Cardiac muscle cell (in vitro differentiated cells and primary cell): ENCODE results near the gene DIAPH2. TPM values are rescaled to one million over a fixed set of nuclear protein-coding genes. Genes with fewer than 3 reads are reported as not detected.

Source experiments
- DNase-seq, 2 donors: peaks; one replicate each; pipeline versions ENCODE4 v3.0.0 to v3.0.0-alpha.2; 2010 to 2017; ENCODE audit warnings: low read depth in 1 of 2, low spot score in 1 of 2
- H3K27ac ChIP-seq: fragments of 200-600 bp; sonication (generic); 2 replicates; pipeline ENCODE4 v1.5.1; 2016
- H3K27me3 ChIP-seq: fragments of 200-600 bp; sonication (generic); 2 replicates; pipeline ENCODE4 v1.6.0; 2016; ENCODE audit warnings: control low read depth
- H3K36me3 ChIP-seq: fragments of 200-600 bp; sonication (generic); 2 replicates; pipeline ENCODE4 v1.5.1; 2016; ENCODE audit warnings: control low read depth
- H3K4me1 ChIP-seq: fragments of 200-600 bp; sonication (generic); 2 replicates; pipeline ENCODE4 v1.8.1; 2017; ENCODE audit warnings: low read depth, mild to moderate bottlenecking, mixed run types
- H3K4me3 ChIP-seq: fragments of 200-600 bp; sonication (generic); 2 replicates; pipeline ENCODE4 v1.5.1; 2016; ENCODE audit warnings: mild to moderate bottlenecking
- H3K9me3 ChIP-seq: fragments of 200-600 bp; sonication (generic); 2 replicates; pipeline ENCODE4 v1.5.1; 2017; ENCODE audit warnings: low read depth, mild to moderate bottlenecking, control low read depth
- polyA plus RNA-seq: library from polyadenylated mRNA; unstranded; fragments of >200 nt; fragmentation: Nextera tagmentation; extraction: Ambion mirVana; gene quantifications from 2 replicates; pipeline ENCODE4 v1.2.1, GENCODE V29; 2016
- total RNA-seq: library from RNA; depleted of rRNA; stranded (reverse); fragments of >200 nt; gene quantifications from 2 replicates; pipeline ENCODE4 v1.2.3, GENCODE V29; 2016
- TF ChIP-seq, protein P1 (sequence below): IDR thresholded peaks from 2 replicates; pipeline ENCODE4 v1.5.1; 2012; ENCODE audit warnings: low read depth, mild to moderate bottlenecking, low read length

DIAPH2 gene
- total and polyA plus RNA-seq, 2 experiments from 2014 or later: 9.1 to 18.4 TPM

DNA sequence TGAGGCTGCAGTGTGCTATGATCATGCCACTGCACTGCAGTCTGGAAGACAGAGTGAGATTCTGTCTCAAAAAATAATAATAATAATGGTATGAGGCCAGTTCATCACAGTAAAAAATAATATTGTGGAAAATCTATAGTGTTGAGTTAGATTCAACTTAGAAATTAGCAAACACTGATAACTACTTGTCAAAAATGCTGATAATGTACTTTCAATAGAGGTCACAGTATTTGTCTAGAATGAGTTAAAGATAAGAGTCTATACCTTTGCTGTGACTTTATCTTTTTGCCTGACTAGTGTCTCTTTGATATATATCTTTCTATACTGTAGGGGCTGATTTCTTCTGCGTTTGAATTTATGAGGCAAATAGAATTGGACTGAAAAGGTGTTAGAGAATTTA is 629.7 kb downstream of the DIAPH2 start:
- no peaks in the 10 kb centered on the region for H3K9me3 ChIP-seq
- DNase-seq: no peak
- no peak overlapping the region for H3K27ac ChIP-seq
- H3K4me3 ChIP-seq: no peak overlapping the region
- no peaks in the 10 kb centered on the region for H3K36me3 ChIP-seq
- peaks cover 18% of the 10 kb centered on the region for H3K4me1 ChIP-seq
- H3K27me3 ChIP-seq: no peaks in the 10 kb centered on the region
- TF ChIP-seq, protein P1, sequence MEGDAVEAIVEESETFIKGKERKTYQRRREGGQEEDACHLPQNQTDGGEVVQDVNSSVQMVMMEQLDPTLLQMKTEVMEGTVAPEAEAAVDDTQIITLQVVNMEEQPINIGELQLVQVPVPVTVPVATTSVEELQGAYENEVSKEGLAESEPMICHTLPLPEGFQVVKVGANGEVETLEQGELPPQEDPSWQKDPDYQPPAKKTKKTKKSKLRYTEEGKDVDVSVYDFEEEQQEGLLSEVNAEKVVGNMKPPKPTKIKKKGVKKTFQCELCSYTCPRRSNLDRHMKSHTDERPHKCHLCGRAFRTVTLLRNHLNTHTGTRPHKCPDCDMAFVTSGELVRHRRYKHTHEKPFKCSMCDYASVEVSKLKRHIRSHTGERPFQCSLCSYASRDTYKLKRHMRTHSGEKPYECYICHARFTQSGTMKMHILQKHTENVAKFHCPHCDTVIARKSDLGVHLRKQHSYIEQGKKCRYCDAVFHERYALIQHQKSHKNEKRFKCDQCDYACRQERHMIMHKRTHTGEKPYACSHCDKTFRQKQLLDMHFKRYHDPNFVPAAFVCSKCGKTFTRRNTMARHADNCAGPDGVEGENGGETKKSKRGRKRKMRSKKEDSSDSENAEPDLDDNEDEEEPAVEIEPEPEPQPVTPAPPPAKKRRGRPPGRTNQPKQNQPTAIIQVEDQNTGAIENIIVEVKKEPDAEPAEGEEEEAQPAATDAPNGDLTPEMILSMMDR: no peak

DNA sequence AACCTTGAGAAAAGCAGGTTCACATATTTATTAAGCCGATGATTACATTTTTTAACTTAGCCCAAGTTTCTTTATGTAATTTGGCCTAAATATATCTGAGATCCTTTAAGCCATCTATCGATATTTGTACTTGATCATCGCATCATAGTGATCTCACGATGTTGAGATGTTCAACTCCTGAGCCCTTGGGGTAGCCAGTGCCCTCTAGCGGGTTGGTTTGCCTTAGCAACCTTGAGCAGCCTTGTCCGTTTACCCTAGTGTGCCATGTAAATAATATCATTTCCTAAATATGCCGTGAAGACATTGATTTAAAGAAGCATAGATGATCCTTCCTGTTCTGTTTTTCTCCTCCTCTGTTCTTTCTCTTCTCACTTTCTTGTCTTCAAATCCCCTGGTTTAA is 631.3 kb downstream of the DIAPH2 start:
- H3K9me3 ChIP-seq: no peaks in the 10 kb centered on the region
- no peaks in the 10 kb centered on the region for H3K27me3 ChIP-seq
- no peak for DNase-seq
- no peak overlapping the region for H3K4me3 ChIP-seq
- peaks cover 2% of the 10 kb centered on the region for H3K4me1 ChIP-seq
- no peak overlapping the region for H3K27ac ChIP-seq
- no peaks in the 10 kb centered on the region for H3K36me3 ChIP-seq
- TF ChIP-seq, protein P1: no peak

DNA sequence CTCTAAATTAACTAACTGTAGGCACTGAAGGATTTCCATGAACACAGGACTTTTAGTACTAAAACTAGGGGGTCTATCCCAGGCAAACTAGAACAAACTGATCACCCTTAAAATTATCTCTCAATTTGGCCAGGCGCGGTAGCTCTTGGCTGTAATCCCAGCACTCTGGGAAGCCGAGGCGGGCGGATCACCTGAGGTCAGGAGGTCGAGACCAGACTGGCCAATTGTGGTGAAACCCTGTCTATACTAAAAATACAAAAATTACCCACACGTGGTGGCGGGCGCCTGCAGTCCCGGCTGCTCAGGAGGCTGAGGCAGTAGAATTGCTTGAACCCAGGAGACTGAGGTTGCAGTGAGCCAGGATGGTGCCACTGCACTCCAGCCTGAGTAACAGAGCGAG is 635.7 kb downstream of the DIAPH2 start:
- TF ChIP-seq, protein P1: no peak
- Histone ChIP-seq H3K27ac (no peak overlapping the region), H3K27me3 (no peaks in the 10 kb centered on the region), H3K36me3 (no peaks in the 10 kb centered on the region), H3K4me3 (no peak overlapping the region), H3K4me1 (no peaks in the 10 kb centered on the region), H3K9me3 (no peaks in the 10 kb centered on the region)
- DNase-seq: no peak

DNA sequence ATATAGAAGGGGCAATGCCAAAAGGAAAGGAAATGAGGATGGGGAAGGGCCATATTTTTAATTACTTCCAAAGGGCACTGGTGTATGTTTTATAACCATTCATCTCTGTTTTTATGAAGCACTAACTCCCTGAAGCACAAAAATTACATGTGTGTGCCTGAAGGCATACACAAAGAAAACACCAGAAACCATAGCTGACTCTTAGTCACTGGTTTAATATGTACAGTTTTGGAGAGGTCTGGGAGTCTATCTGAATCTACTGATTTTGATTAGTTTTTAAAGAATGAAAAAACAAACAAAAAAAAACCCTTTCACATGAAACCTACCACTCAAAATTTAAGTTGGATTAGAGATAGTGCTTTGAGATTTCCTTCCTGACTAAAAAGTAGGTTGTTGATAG is 637.8 kb downstream of the DIAPH2 start:
- Histone ChIP-seq H3K9me3 (no peaks in the 10 kb centered on the region), H3K4me1 (no peaks in the 10 kb centered on the region), H3K27ac (no peak overlapping the region), H3K4me3 (no peak overlapping the region), H3K27me3 (no peaks in the 10 kb centered on the region), H3K36me3 (no peaks in the 10 kb centered on the region)
- TF ChIP-seq, protein P1: no peak
- DNase-seq: no peak

DNA sequence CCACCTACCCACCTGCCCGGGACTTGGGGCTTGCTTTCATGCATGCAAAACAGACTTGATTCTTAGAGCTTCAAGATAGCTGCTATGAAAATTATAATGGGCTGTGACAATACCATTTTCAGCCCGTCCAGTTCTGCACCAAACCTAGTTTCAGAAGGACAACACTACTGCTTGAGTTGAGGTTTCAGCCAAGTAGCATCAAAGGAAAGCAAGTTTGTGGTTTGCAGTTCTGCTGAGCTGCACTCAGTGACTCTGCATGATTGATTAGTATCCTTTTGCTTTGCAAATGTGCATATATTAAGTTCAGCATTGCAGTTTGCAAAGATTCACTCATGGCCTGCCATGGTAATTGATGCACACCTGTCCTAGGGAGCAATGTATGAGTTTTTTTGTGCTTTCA is 641.8 kb downstream of the DIAPH2 start:
- Histone ChIP-seq H3K4me1 (no peaks in the 10 kb centered on the region), H3K27me3 (no peaks in the 10 kb centered on the region), H3K27ac (no peak overlapping the region), H3K36me3 (no peaks in the 10 kb centered on the region), H3K9me3 (no peaks in the 10 kb centered on the region), H3K4me3 (no peak overlapping the region)
- no peak for DNase-seq
- TF ChIP-seq, protein P1: no peak

DNA sequence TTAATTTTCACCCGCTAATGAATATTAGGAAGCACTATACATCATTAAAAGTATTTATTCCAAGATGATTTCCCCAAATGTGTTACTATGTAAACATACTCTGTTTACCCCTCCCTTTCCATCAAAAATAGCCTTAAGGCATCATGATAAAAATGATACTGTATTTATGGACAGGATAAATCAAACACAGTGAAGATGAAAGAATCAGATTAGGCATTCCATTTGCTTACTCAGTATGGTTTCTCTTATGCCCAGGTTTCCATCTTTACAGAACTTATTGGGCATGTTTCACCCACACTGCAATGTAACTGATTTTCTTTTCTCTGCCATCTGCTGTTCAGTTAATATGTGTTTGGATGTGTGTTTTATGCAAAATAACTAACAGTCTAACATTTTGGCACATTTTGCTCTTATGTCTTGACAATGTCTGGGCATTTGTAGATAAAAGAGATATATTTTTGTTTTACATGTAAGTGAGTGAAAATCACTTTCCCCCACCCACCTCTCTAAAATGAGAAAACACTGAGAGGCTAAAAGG is 644.3 kb downstream of the DIAPH2 start:
- Histone ChIP-seq H3K27me3 (no peaks in the 10 kb centered on the region), H3K27ac (no peak overlapping the region), H3K36me3 (no peaks in the 10 kb centered on the region), H3K4me3 (no peak overlapping the region), H3K4me1 (no peaks in the 10 kb centered on the region), H3K9me3 (no peaks in the 10 kb centered on the region)
- DNase-seq: no peak
- TF ChIP-seq, protein P1: no peak
